NB4 (cell line): Measurements from ENCODE around the gene RUNX3.

Source experiments
- DNase-seq: peaks from one replicate; pipeline ENCODE4 v3.0.0; 2010; ENCODE audit warnings: low read depth
- H3K4me3 ChIP-seq: one replicate; pipeline ENCODE4 v1.5.1; 2011; ENCODE audit warnings: mild to moderate bottlenecking, low read depth, low read length, moderate library complexity
- MYC ChIP-seq: IDR thresholded peaks from 2 replicates; pipeline ENCODE4 v1.6.1; 2011; ENCODE audit warnings: low read depth, low read length
- POLR2A ChIP-seq: IDR thresholded peaks from 2 replicates; pipeline ENCODE4 v1.6.1; 2011; ENCODE audit warnings: mild to moderate bottlenecking; ENCODE audit not compliant: insufficient read length; ENCODE audit errors: extremely low read depth
- TF ChIP-seq, protein P1 (sequence below): IDR thresholded peaks from one replicate; pipeline ENCODE4 v1.5.1; 2012; ENCODE audit warnings: low read depth, low read length
- TF ChIP-seq, protein P2 (sequence below): IDR thresholded peaks from 2 replicates; pipeline ENCODE4 v1.6.1; 2011; ENCODE audit warnings: low read depth, low read length

The RUNX3 gene

DNA sequence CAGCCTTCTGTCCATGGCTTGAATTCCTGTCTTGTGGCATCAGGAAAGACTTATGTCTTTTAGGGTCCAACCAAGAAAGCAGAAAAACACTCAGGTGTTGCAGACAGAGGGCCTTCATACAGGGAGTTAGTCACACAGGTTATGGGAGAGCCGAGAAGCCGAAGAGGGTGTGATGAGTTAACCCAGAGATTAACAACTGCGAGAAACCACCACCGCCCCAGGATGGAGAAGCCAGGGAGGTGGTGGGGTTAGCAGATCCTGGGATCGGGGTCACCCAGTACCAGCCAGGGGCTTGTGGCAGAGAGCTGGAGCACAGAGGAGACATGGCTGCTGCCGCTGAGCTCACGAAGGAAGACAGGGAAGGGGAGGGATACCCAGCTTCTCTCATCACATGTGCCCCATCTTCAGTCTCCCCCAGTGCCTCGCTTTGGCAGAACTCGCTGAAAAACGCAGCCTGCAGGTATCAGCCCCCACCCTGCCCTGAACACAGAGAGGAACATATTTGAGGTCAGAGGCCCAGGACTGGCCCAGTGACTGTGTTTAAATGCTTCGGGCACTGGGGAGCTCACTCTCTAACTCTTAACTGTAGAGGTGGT, 58.7 kb downstream of the RUNX3 start:
- no peak for DNase-seq
- TF ChIP-seq, protein P1, sequence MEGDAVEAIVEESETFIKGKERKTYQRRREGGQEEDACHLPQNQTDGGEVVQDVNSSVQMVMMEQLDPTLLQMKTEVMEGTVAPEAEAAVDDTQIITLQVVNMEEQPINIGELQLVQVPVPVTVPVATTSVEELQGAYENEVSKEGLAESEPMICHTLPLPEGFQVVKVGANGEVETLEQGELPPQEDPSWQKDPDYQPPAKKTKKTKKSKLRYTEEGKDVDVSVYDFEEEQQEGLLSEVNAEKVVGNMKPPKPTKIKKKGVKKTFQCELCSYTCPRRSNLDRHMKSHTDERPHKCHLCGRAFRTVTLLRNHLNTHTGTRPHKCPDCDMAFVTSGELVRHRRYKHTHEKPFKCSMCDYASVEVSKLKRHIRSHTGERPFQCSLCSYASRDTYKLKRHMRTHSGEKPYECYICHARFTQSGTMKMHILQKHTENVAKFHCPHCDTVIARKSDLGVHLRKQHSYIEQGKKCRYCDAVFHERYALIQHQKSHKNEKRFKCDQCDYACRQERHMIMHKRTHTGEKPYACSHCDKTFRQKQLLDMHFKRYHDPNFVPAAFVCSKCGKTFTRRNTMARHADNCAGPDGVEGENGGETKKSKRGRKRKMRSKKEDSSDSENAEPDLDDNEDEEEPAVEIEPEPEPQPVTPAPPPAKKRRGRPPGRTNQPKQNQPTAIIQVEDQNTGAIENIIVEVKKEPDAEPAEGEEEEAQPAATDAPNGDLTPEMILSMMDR, result no peak
- no peak for TF ChIP-seq POLR2A
- TF ChIP-seq MYC, result no peak
- TF ChIP-seq, protein P2, sequence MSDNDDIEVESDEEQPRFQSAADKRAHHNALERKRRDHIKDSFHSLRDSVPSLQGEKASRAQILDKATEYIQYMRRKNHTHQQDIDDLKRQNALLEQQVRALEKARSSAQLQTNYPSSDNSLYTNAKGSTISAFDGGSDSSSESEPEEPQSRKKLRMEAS, result no peak
- H3K4me3 ChIP-seq, result no peak overlapping the region

DNA sequence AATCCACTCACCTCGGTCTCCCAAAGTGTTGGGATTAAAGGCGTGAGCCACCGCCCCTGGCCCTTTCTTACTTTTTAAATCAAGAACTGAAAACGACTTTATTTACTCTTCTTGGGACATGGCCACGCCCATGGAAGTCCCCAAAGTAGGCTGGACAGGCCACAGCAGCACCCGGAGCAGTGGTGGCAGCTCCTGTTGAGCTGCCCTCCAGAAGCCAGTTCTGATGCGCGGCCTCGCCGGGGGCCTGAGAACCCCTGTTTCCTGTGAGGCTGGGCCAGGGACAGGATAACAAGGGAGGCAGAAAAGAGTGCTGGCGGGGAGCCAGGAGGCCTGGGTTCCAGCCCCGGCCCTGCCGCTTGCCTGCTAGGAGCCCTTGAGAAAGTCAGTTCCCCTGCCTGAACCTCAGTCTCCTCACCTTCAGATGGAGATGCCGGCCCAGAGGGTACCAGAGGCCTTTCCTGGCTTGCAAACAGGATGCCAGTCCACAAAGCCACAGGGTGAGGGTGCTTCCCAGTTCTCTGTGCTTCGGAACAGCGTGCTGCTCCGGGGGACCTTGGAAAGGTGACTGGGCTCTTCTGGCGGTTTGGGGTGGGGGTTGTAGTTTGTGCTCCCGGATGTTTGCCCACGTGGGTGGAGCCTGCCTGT, 59.4 kb downstream of the RUNX3 start:
- DNase-seq, result no peak
- no peak overlapping the region for H3K4me3 ChIP-seq
- TF ChIP-seq, protein P2, result no peak
- TF ChIP-seq POLR2A, result no peak
- no peak for TF ChIP-seq MYC
- TF ChIP-seq, protein P1, result no peak

DNA sequence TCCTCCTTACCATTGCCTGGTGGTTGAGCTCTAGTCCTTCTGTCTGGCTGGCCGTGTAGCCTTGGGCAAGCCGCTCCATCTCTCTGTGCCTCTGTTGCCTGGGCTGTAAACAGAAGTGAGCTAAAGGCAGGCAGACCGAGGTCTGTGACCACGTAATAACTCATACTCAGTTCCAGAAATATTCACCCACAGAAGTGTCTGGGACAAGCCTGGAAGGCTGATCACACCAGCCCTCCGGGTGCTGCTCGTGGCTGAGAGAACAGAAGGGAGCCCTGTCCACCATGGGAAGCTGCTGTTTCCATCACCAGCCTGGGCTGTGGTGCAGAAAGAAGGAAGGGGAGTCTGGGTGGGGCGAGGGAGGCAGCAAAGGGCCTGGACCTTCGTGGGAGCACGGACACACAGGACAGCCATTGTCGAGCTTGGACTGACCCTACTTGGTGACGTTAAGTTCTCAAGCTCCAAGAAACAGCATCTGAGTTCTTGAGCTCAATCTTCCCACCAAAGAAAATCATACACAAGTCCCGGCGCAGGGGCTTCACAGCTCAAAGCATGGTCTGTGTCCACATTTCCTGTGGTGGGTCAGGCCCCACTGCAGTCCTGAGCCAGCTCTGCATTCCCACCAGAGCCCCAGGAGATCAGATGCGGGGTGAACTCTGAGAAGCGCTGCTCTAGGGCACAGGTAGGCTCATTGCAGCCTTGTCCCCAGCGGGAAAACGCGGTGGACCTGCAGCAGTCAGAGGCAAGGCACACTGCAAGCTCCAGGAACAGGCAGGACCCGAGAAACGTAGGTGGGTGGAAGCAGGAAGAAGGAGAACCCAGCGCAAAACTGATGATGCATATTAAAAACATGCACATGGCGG, 61.8 kb downstream of the RUNX3 start:
- no peak for DNase-seq
- TF ChIP-seq MYC (no peak), POLR2A (no peak)
- TF ChIP-seq, protein P2, result no peak
- TF ChIP-seq, protein P1, result no peak
- H3K4me3 ChIP-seq, result no peak overlapping the region

DNA sequence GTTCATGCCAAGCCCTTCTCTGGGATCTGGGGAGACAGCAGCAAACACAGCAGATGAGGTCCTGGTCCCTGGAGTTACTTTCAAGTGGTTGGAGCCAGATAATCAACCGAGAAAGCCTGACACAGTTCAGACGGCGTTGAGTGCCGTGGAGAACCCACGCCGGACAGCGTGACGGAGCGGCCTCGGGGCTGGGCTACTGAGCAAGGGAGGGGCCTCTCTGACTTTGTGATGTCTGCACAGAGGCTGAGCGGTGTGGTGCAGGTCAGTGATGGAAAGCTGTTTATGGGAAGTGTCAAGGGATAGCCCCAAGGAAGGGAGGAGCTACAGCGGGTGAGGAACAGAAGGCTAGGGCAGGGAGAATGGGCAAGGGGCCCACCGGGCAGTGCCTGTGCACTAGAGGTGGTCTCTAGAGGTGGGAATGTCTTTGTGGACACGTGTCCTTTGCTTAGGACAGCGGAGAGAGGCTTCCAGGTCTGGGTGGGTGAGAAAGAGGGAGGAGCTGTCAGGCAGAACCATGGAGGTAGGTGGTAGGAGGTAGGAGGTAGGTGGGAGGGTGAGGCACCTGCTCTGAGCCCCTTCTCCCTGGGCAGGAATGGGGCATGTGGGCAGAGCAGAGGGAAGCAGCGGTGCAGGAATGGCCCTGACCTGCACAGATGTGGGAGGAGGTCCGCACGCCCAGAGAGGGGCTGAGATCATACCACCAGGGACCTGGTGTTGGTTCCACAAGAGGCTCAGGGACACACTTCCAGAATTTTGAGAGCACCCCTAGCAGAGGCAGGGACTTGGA, 62.8 kb downstream of the RUNX3 start:
- DNase-seq, result no peak
- H3K4me3 ChIP-seq, result no peak overlapping the region
- TF ChIP-seq MYC (no peak), POLR2A (no peak)
- TF ChIP-seq, protein P2, result no peak
- TF ChIP-seq, protein P1, result no peak

DNA sequence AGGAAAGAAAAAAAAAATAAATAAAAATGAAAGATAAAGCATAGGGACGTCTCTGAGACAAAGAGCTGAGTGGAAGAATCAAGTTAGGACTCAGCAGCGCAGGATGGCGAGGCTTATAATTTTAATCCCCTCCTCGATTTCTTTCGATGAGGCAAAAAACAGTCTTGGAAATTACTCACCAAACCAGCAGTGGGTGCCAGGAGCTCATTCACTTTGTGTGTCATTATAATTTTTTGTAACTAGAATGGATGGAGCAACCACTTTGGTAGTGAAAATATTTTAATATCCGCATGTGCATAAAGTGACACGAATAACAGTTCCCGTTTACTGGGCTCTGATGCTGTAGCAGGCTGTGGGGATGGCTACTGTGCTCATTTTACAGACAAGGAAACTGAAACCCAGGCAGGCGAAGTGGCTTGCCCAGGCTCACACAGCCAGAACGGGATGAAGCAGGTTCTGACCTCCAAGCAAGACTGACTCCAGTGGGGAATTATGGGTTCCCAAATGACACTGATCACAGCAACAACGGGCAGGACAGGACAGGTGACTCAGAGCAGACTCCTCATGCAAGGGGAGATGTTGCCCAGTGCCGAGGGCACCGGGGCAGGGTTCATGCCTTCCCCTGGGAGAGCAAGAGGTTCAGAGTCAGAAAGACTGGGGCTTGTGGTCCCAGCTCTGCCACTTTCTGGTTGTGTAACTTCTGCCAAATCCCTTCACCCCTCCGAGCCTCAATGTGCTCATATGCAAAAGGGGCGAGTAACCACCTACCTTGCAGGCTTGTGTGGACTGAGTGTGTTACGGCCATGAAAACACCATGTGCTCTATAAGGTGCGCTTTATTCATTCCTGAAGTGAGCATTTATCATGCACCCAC, 63.6 kb downstream of the RUNX3 start:
- peak; percentile 41 for DNase-seq
- H3K4me3 ChIP-seq, result no peak overlapping the region
- no peak for TF ChIP-seq POLR2A
- TF ChIP-seq, protein P2, result no peak
- TF ChIP-seq MYC, result no peak
- TF ChIP-seq, protein P1, result no peak
